Stimulated activated CD4-positive, alpha-beta T cell treated with anti-CD3 and anti-CD28 coated beads, Interleukin-4, amount 100 ng/mL, for 1 hour (primary cell): ENCODE data around the gene CASKIN2.

Experiments used
- DNase-seq: peaks from one replicate; pipeline ENCODE4 v3.0.0-alpha.2; 2020

The CASKIN2 gene

DNA sequence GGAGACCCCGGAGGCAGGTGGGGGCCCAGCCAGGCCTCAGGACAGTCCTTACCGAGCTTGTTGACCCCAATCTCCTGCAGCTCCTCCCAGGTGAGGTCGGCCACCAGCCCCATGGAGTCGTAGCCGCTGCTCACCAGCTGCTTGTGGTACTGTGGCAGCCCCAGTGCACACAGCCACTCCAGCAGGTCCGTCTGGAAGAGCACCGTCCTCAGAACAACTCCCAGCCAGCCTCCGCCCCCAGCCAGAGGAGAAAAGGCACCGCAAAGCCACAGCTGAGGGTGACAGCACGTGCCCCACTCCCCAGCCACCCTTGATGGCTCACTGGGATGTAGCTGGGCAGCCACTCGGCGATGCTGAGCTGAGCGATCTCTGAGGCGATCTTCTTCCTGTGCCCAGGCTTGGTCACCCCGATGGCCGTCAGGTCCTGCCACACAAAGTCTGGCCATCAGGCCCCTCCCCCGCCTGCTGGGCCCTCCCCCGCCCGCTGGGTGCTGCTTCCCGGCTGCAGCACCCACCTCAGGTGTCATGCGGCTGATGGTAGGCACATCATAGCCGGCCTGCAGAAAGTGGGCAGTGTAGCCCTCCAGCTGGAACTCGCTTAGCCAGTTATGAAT is 11.9 kb downstream of the CASKIN2 start:
- DNase-seq = no peak

DNA sequence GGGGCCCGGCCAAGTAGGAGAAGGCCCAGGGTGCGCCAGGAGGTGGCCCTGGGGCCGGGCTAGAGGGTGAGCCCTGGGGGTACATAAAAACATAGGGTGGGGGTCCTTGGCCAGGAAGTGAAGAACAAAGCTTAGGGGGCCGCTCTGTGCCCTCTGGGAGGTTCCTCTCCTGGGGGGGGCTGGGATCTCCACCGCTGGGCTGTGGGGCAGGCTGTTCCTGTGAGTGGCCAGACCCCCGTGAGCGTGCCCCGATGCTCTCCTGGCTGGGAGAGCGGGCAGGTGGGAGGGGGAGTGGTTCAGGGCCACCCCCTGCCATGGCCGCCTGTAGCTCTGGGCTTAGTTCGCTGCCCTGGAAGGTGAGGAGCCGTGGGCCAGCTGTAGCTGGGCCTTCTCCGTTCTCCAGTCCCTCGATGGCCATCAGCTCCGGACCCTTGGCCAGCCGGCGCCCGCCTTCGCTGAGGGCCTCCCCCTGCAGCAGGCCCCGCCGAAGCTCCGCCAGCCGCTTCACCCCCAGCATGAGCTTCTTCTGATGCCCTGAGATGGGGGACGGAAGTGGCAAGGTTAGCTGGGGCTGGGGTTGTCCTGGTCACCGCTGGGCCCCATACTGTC is 12.5 kb downstream of the CASKIN2 start:
- no peak for DNase-seq

DNA sequence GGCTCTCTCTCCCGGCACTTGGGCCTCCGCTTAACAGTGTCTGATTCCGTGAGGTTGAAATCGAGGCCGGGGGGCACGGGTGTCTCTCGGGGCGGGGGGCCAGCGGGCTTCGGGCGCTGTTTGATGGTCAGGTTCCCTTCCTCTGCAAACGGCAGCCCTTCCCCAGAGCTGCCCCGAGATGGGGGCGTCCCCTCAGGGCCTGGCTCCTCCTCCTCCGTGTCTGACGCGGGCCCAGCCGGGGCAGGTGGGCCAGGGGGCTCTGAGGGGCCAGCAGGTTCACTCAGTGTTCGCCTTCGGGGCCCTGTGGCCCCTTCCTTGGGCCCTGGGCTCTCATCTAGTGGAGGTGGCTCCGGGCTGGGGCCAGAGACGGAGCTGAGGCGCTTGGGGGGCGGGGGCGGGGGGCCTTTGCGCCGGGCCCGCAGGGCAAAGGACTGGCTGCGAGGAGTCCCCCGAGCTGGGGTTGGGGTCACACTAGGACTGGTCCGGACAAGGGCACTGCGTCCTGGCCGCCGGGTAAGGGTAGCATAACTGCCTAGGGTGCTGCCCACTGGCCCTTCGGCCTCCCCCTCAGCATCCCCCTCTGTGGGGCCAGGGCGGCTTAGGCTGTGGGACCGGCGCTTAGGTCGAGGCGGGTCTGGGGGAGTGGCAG is 13.1 kb downstream of the CASKIN2 start:
- DNase-seq = no peak

DNA sequence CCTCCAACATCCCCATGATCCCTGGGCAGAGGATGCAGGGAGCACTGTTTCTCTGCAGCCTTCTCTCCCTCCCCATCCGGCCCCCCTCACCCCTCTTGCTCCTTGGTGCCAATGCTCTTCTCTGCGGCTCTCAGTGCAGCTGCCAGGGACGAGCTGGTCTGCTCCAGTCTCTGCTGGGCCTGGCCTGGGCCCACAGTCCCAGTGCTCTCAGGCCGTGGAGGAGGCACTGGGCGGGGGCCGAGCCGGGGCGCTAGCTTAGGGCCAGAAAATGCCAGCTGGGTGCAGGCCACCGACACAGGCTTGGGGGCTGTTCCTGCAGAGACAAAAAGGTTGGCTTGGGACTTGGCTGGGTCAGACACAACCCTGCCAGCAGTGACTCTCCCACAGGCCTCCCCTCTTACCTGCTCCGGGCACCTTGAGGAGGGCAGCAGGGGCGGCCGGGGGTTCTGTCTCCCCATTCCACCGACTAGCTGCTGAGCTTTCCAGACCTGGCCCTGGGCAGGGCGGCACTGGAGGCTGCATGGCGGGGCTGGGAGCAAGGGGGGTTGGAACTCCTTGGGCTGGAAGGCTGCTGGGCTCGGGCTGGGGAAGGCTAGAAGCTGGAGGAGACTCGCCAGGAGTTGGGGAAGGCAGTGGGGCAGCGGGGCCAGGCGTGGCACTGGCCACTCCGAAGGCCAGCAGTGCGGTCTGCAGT is 13.8 kb downstream of the CASKIN2 start:
- DNase-seq = no peak

DNA sequence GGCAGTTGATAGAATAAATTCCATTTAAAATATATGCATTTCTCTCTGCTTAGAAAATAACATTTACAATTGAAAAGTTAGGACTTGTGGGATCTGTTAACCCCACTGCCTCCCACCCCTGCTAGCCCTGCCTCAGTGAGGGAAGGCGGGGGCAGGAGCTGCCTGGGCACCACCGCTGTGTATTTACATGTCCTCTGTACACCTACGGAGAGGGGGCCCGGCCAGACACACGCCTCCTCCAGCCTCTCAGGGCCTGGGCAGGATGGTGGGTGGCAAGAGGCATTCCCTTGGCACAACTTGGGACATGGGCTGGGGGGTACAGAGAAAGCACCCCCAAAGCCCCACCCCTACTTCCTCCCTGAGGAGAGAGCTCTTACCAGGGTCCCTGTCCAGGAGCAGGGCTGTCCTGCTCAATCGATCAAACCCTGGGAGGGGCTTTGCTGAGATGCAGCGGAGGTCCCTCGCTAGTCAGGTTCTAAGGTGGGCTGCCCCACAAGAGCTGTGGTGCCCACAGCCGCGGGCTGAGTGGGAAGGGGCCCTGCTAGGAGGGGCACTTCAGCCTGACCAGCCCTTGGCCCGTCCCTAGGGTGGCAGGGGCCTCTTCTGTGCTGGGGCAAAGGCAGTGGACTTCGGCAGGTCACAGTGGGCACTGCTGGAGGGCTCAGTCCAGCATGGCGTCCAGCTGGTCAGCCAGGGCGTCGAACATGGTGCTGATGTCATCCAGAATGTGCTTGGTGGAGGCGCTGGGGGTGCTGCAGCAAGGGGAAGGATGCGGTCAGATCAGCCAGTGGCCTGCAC is 14.7 kb downstream of the CASKIN2 start:
- no peak for DNase-seq

DNA sequence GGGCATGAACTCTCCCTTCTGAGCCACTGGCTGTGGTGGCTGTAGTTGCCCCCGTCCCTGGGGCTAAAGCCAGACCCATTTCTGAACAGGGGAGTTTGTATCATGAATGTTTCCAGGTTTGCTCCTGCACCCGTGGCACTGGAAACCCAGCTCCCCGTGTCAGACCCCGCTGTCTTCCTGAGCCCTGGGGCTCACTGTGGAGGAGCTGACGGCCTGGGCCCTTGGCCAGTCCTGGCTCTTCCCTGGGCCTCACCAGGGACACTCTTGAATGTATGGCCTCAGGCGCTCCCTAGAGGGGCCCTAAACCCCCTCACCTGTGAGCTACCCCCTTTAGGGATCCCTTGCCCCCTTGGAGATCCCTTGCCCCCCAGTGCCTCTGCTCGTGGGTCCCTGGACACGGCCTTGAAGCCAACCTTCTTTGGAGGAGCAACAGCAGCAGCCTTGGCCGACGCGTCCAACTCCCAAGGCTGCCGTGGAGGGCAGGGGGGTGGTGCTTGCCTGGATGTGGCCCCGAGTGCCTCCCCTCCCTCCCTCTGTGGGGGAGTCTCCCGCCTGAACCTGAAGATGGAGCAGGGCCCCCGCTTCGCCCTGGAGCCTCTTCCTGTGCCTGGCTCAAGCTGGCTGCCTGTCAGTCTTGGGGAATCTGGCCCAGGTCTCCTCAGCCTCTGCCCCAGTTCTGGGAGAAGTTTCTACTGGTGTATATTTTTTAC is 15.9 kb downstream of the CASKIN2 start:
- no peak for DNase-seq

DNA sequence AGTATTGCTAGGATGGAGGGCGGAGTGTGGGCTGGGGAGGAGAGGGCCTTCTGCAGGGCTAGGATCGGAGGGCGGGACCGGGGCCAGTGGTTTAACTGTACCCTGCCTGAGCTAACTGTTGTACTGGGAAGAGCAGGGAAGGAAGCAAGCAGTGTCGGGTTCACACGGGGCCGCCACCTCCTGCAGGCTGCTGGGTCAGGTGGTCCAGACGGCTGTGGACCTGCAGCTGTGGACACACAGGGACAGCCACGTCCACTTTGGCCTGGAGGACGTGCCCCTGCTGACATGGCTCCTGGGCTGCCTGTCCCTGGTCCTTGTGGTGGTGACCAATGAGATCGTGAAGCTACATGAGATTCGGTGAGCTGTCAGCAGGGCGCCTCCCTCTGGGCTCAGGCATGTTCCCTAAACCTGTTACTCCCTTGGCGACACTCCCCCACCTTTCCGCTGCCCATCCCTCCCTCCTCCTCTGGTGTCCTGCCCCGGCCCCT is 16.6 kb downstream of the CASKIN2 start:
- no peak for DNase-seq

DNA sequence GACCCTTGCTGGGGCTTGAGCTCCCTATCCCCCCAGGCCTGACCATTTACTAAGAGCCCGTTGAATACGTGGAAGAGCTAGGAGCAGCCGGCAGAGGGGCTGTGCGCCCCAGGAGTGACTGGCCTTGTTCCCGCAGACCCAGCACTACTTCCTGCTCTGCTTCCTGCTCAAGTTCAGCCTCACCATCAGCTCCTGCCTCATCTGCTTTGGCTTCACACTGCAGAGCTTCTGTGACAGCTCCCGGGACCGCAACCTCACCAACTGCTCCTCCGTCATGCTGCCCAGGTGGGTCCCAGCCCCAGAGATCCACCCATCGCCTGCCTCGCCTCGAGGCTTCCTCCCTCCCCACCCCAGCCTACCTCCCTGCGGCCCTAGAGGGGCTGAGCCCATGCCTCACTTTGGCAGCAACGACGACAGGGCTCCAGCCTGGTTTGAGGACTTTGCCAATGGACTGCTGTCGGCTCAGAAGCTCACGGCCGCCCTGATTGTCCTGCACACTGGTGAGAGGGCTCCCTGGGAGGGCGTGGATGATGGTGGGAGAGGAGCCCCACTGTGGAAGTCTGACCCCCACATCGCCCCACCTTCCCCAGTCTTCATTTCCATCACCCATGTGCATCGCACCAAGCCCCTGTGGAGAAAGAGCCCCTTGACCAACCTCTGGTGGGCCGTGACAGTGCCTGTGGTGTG is 17.2 kb downstream of the CASKIN2 start:
- DNase-seq = no peak

DNA sequence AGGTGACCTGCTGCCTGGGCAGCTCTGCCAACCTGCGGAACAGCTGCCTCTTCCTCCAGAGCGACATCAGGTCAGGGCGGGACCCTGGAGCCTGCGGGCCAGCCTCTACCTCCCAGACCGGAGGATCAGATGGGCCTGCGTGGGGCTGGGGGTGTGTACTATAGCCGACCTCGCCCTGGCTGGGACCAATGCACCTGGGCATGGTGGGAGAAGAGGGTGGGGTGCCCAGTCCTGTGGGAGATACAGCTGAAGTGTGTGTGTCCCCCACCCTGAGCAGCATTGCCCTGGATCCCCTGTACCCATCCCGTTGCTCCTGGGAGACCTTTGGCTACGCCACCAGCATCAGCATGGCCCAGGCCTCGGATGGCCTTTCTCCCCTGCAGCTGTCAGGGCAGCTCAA is 19.3 kb downstream of the CASKIN2 start:
- DNase-seq = no peak

DNA sequence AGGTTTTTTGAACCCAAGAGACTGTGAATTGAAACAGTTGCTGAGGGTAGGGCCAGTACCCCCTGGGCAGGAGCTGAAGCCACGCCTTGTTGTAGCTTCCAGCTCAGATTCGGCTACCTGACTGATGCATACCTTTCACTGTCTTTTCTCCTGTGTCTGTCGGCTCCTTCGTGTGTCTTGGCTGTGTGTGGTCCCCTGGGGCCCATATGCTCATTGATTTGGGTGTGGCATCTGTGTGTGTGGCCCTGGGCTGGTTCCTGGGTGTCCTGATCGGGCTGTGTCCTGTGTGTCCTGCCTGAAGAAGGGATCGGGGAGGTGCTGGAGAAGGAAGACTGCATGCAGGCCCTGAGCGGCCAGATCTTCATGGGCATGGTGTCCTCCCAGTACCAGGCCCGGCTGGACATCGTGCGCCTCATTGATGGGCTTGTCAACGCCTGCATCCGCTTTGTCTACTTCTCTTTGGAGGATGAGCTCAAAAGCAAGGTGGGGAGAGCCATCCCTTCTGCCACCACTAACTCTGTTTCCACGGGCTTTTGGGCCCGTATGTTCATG is 20.9 kb downstream of the CASKIN2 start:
- DNase-seq = no peak

DNA sequence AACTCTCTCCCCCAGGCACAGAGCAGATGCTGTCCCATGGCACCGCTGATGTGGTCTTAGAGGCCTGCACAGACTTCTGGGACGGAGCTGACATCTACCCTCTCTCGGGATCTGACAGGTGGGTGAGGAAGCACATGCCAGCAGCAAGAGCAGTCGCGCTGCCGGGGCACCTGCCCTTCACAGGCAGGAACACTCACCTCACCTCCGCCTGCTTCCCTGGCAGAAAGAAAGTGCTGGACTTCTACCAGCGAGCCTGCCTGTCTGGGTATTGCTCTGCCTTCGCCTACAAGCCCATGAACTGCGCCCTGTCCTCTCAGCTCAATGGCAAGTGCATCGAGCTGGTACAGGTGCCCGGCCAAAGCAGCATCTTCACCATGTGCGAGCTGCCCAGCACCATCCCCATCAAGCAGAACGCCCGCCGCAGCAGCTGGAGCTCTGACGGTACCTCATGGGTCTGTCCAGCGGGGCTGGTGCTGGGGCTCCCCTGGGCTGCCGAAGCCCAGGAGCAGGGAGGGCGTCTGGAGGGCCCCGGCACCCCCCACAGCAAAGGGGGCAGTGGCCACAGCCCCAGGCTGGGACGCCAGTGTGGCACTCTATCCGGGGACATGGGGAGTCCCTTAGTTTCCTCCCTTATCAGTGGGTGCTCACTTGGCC is 21.7 kb downstream of the CASKIN2 start:
- no peak for DNase-seq

DNA sequence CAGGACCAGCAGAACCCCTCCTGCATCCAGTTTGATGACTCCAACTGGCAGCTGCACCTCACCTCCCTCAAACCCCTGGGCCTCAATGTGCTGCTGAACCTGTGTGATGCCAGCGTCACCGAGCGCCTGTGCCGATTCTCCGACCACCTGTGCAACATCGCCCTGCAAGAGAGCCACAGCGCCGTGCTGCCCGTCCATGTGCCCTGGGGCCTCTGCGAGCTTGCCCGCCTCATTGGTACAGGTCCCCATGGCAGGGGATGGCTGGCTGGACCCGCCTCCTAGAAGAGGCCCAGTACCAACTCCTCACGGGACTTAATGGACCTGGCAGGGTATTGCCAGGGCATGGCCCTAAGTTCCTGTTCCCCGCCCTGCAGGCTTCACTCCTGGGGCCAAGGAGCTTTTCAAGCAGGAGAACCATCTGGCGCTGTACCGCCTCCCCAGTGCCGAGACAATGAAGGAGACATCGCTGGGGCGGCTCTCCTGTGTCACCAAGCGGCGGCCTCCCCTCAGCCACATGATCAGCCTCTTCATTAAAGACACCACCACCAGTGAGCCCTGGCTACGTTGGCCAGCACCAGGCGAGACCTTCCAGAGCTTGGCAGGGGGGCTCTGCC is 22.7 kb downstream of the CASKIN2 start:
- DNase-seq = no peak

DNA sequence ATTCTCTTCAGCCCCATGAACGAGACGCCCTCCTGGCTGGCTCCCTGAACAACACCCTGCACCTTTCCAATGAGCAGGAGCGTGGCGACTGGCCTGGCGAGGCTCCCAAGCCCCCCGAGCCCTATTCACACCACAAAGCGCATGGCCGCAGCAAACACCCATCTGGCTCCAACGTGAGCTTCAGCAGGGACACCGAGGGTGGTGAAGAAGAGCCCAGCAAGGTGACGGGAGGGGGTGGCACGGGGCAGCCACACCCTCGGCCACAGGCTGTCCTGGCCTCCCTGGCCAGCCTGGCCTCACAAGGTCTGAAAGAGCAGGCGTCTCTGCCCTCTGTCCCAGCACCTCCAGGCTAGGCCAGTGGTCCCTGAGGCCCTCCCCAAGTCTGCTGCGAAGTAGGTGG is 23.7 kb downstream of the CASKIN2 start:
- no peak for DNase-seq

DNA sequence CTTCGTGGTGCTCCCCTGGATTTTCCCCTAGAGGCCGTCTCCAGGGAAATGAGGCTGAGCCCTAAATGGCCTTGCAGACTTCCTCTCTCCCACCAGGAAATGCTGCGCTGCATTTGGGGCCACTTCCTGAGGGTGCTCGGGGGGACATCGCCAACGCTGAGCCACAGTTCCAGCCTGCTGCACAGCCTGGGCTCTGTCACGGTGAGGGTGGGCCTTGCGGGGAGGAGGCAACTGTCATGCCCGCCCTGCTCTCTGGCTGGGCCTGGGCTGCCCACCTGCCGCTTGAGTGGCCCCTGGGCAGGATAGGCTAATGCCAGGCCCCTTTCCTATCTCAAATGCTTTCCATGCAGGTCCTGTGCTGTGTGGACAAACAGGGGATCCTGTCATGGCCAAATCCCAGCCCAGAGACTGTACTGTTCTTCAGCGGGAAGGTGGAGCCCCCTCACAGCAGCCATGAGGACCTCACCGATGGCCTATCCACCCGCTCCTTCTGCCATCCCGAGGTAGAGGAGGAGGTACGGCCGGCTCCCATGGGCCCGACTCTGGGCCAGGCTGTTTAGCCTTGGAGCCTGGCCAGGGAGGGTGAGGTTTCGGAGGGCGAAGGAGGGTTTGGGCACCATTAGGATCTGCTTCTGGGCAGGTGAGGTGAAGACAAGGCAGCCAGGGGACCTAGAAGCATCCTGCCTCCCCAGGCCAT is 24.2 kb downstream of the CASKIN2 start:
- DNase-seq = no peak

DNA sequence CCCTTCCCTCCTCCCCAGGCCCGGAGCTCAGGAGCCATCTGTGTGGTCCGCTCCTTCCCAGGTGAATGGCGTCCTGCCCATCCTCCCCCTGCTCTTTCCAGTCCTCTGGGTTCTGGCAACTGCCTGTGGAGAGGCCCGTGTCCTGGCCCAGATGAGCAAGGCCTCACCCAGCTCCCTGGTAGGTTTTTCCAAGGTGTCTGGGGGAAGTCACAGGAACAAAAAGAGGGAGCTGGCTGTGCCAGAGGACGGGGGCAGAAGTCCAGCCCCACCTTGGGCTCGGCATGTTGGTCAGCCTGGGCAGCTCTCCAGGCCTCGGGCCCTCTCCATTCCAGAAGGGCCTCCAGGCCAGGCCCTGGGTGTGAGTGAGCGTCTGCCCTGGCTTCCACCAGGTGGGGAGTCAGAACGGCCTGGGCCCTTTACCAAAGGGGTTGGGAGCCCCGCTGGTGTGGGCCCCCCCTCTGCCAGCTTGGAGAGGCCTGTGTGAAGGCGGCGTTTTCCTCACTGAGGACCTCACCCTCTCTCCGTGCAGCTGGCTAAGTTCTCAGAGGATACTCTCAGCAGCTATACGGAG is 25.1 kb downstream of the CASKIN2 start:
- DNase-seq = no peak

DNA sequence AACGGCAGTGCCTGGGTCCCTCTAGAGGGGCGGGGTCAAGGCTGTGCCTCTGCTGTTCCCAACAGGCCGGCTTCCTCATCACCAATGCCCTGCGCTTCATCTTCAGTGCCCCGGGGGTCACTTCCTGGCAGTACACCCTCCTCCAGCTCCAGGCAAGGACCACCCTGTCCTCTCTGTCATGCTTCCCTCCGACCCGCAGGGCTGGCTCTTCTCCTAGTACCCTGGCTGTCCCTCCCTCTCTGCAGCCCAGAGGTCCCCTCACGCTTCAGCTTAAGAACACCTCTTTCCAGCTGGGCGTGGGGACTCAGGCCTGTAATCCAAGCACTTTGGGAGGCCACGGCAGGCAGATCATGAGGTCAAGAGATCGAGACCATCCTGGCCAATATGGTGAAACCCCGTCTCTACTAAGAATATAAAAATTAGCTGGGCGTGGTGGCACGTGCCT is 25.8 kb downstream of the CASKIN2 start:
- DNase-seq = no peak

DNA sequence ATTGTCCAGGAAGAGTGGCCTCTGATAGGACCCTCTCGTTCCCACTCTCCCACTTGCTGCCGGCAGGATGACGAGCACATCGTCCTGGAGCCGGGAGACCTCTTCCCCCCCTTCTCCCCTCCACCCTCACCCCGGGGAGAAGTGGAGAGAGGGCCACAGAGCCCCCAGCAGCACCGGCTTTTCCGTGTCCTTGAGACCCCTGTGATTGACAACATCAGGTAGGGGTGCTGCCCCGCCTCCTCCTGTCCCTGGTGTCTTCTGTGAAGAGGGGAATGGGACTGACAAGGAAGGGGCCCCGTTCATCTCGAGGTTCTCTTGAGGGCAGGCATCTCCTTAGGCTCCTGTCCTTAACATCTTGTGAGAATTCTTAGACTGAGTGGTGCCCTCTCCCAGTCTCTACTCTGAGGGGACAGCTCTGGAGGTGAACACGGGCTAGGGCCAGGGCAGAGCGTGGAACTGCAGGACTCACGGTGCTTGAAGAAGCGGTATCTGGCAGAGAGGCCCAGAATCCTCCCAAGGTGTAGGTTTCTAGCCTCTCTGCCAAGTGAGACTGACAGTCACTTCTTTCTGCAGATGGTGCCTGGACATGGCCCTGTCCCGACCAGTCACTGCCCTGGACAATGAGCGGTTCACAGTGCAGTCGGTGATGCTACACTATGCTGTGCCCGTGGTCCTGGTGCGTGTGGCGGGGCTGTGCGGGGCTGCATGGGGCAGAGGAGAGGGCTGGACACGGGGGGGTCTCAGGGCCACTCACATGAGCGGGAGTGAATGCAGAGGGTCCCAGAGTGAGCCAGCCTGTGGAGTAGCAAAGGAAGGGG is 26.4 kb downstream of the CASKIN2 start:
- no peak for DNase-seq

DNA sequence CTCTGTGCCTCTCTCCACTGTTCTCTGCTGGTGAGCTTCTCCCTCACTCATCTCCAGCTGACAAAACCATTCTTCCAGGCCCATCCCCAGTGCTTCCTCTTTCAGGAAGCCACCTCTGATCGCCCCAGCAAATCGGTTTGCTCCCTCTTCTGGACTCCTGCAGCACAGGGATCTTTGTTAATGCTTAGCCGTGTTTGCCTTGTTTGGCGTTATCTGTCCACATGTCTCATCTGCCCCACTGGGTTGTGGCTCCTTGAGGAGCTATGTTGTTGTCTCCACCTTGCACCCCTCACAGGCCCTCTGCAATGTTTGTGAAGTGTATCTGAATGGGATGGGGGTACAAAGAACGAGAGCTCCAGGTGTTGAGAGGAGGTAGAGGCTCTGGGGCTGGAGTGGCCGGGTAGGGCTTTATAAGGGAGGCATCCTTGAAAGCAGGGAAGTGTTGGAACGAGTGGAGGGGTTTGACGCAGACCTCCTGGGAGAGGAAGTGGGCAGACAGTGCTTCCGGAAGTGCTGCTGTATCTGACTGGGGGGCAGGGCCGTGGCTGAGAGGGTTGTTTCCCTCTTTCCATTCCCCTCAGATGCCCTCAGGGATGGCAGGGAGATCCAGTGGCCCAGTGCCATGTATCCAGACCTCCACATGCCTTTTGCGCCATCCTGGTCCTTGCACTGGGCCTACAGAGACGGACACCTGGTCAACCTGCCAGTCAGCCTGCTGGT is 27.8 kb downstream of the CASKIN2 start:
- peak; percentile 31 for DNase-seq
